Vagina (tissue), 2 donors: ENCODE results near the gene TMEM269.

Experiments used
- POLR2A ChIP-seq, 2 donors: fragments of 450-650 bp; IDR thresholded peaks; one replicate each; pipeline ENCODE4 v1.6.1; 2017; ENCODE audit warnings: antibody characterized with exemption in 2 of 2, mild to moderate bottlenecking in 2 of 2, moderate library complexity in 2 of 2
- POLR2AphosphoS5 ChIP-seq, 2 donors: sonication (generic); formaldehyde crosslinking; IDR thresholded peaks; one replicate each; pipeline ENCODE4 v1.9.0; 2017; ENCODE audit warnings: antibody characterized with exemption in 2 of 2, mild to moderate bottlenecking in 2 of 2, low read depth in 1 of 2; ENCODE audit not compliant: insufficient read depth in 1 of 2
- TF ChIP-seq, protein P1 (sequence below), 3 experiments: fragments of 450-650 bp in 2 of 3; fragments of 200-600 bp in 1 of 3; sonication (generic) in 1 of 3; IDR thresholded peaks; one replicate each; pipeline ENCODE4 v1.5.1; 2017 to 2019; ENCODE audit warnings: antibody characterized with exemption in 3 of 3, mild to moderate bottlenecking in 2 of 3, moderate library complexity in 2 of 3

DNA sequence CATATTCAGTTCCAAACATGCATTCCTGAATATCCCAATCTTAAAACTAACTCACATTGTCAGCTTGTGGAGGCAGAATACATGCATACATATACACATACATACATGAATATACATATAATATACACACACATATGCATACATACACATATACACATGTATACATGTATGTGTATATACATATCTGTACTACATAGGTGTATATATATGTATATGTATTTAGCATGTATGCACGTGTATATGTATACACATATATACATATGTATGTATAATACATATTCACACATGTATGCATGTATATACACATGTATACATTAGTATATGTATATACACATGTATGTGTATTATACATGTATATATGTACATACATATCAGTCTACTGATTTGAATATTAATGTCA lies 60.4 kb downstream of the TMEM269 start:
- TF ChIP-seq POLR2AphosphoS5 (IDR thresholded peaks at IDR 0.05; ENCODE audit: insufficient read depth in 1 of 2, low read depth in 1 of 2) (no peak), POLR2A (IDR thresholded peaks at IDR 0.05) (no peak)
- TF ChIP-seq, protein P1, sequence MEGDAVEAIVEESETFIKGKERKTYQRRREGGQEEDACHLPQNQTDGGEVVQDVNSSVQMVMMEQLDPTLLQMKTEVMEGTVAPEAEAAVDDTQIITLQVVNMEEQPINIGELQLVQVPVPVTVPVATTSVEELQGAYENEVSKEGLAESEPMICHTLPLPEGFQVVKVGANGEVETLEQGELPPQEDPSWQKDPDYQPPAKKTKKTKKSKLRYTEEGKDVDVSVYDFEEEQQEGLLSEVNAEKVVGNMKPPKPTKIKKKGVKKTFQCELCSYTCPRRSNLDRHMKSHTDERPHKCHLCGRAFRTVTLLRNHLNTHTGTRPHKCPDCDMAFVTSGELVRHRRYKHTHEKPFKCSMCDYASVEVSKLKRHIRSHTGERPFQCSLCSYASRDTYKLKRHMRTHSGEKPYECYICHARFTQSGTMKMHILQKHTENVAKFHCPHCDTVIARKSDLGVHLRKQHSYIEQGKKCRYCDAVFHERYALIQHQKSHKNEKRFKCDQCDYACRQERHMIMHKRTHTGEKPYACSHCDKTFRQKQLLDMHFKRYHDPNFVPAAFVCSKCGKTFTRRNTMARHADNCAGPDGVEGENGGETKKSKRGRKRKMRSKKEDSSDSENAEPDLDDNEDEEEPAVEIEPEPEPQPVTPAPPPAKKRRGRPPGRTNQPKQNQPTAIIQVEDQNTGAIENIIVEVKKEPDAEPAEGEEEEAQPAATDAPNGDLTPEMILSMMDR (IDR thresholded peaks at IDR 0.05), result no peak
